ENCODE data around the gene RLN2. TPM values are rescaled to one million over a fixed set of nuclear protein-coding genes. Genes with fewer than 3 reads are reported as not detected.

Gene RLN2
- polyA plus RNA-seq, 4 donors: 0.38 to 0.81 TPM; not detected in 2

- 26 to 40% (median 34%) methylated on average over 1 of the region's 1 CpG for WGBS, 3 donors
- H3K4me3 ChIP-seq (ENCODE audit: low read depth in 1 of 3, low read length in 3 of 3): no peak overlapping the region
- H3K36me3 ChIP-seq (ENCODE audit: control insufficient read depth in 3 of 3, insufficient read depth in 2 of 3, low read depth in 1 of 3, low read length in 3 of 3): no peaks in the 10 kb centered on the region
- no peak for DNase-seq
- no peaks in the 10 kb centered on the region for H3K27me3 ChIP-seq (ENCODE audit: control insufficient read depth in 3 of 3, insufficient read depth in 3 of 3, low read length in 3 of 3)
- no peak overlapping the region for H3K27ac ChIP-seq (ENCODE audit: low read depth in 1 of 3, low read length in 2 of 3)
- FAIRE-seq: no peak
- H3K9me3 ChIP-seq (ENCODE audit: control insufficient read depth in 2 of 2, insufficient read depth in 1 of 2, low read depth in 1 of 2, low read length in 1 of 2): no peaks in the 10 kb centered on the region
- H3K4me1 ChIP-seq (ENCODE audit: control insufficient read depth in 3 of 3, insufficient read depth in 2 of 3, low read depth in 1 of 3, low read length in 2 of 3): no peaks in the 10 kb centered on the region
These were observed 15.9 kb downstream of the RLN2 start for GRCh38 chr9:5288591-5288990.

GRCh38 chr9:5286262-5286661 lies 18.3 kb downstream of the RLN2 start:
- DNase-seq (no peak), FAIRE-seq (no peak)
- Histone ChIP-seq H3K36me3 (ENCODE audit: control insufficient read depth in 3 of 3, insufficient read depth in 2 of 3, low read depth in 1 of 3, low read length in 3 of 3) (no peaks in the 10 kb centered on the region), H3K27me3 (ENCODE audit: control insufficient read depth in 3 of 3, insufficient read depth in 3 of 3, low read length in 3 of 3) (no peaks in the 10 kb centered on the region), H3K9me3 (ENCODE audit: control insufficient read depth in 2 of 2, insufficient read depth in 1 of 2, low read depth in 1 of 2, low read length in 1 of 2) (no peaks in the 10 kb centered on the region), H3K4me3 (ENCODE audit: low read depth in 1 of 3, low read length in 3 of 3) (no peak overlapping the region), H3K4me1 (ENCODE audit: control insufficient read depth in 3 of 3, insufficient read depth in 2 of 3, low read depth in 1 of 3, low read length in 2 of 3) (no peaks in the 10 kb centered on the region), H3K27ac (ENCODE audit: low read depth in 1 of 3, low read length in 2 of 3) (no peak overlapping the region)

- Histone ChIP-seq H3K36me3 (ENCODE audit: control insufficient read depth in 3 of 3, insufficient read depth in 2 of 3, low read depth in 1 of 3, low read length in 3 of 3) (no peaks in the 10 kb centered on the region), H3K9me3 (ENCODE audit: control insufficient read depth in 2 of 2, insufficient read depth in 1 of 2, low read depth in 1 of 2, low read length in 1 of 2) (no peaks in the 10 kb centered on the region), H3K27ac (ENCODE audit: low read depth in 1 of 3, low read length in 2 of 3) (no peak overlapping the region), H3K4me3 (ENCODE audit: low read depth in 1 of 3, low read length in 3 of 3) (no peak overlapping the region), H3K4me1 (ENCODE audit: control insufficient read depth in 3 of 3, insufficient read depth in 2 of 3, low read depth in 1 of 3, low read length in 2 of 3) (no peaks in the 10 kb centered on the region), H3K27me3 (ENCODE audit: control insufficient read depth in 3 of 3, insufficient read depth in 3 of 3, low read length in 3 of 3) (no peaks in the 10 kb centered on the region)
- FAIRE-seq: no peak
- WGBS, 3 donors: 52 to 63% (median 60%) methylated on average over 2 of the region's 2 CpGs
- no peak for DNase-seq
These were observed 26.0 kb downstream of the RLN2 start for GRCh38 chr9:5278486-5278885.

- DNase-seq: no peak
- no peak for FAIRE-seq
- no peaks in the 10 kb centered on the region for H3K27me3 ChIP-seq (ENCODE audit: control insufficient read depth in 3 of 3, insufficient read depth in 3 of 3, low read length in 3 of 3)
- WGBS, 3 donors: 87 to 97% (median 93%) methylated on average over 2 of the region's 2 CpGs
- H3K27ac ChIP-seq (ENCODE audit: low read depth in 1 of 3, low read length in 2 of 3): no peak overlapping the region
- no peaks in the 10 kb centered on the region for H3K9me3 ChIP-seq (ENCODE audit: control insufficient read depth in 2 of 2, insufficient read depth in 1 of 2, low read depth in 1 of 2, low read length in 1 of 2)
- H3K4me3 ChIP-seq (ENCODE audit: low read depth in 1 of 3, low read length in 3 of 3): no peak overlapping the region
- no peaks in the 10 kb centered on the region for H3K4me1 ChIP-seq (ENCODE audit: control insufficient read depth in 3 of 3, insufficient read depth in 2 of 3, low read depth in 1 of 3, low read length in 2 of 3)
- no peaks in the 10 kb centered on the region for H3K36me3 ChIP-seq (ENCODE audit: control insufficient read depth in 3 of 3, insufficient read depth in 2 of 3, low read depth in 1 of 3, low read length in 3 of 3)
These were observed 29.7 kb downstream of the RLN2 start for GRCh38 chr9:5274770-5275169.

- no peak overlapping the region for H3K4me3 ChIP-seq (ENCODE audit: low read depth in 1 of 3, low read length in 3 of 3)
- DNase-seq (no peak), FAIRE-seq (no peak)
- 55 to 82% (median 77%) methylated on average over 6 of the region's 6 CpGs for WGBS, 3 donors
- no peaks in the 10 kb centered on the region for H3K9me3 ChIP-seq (ENCODE audit: control insufficient read depth in 2 of 2, insufficient read depth in 1 of 2, low read depth in 1 of 2, low read length in 1 of 2)
- no peaks in the 10 kb centered on the region for H3K36me3 ChIP-seq (ENCODE audit: control insufficient read depth in 3 of 3, insufficient read depth in 2 of 3, low read depth in 1 of 3, low read length in 3 of 3)
- no peak overlapping the region for H3K27ac ChIP-seq (ENCODE audit: low read depth in 1 of 3, low read length in 2 of 3)
- no peaks in the 10 kb centered on the region for H3K27me3 ChIP-seq (ENCODE audit: control insufficient read depth in 3 of 3, insufficient read depth in 3 of 3, low read length in 3 of 3)
- H3K4me1 ChIP-seq (ENCODE audit: control insufficient read depth in 3 of 3, insufficient read depth in 2 of 3, low read depth in 1 of 3, low read length in 2 of 3): no peaks in the 10 kb centered on the region
These were observed 35.2 kb downstream of the RLN2 start for GRCh38 chr9:5269249-5269715.

- no peak for FAIRE-seq
- no peak for DNase-seq
- H3K36me3 ChIP-seq (ENCODE audit: control insufficient read depth in 3 of 3, insufficient read depth in 2 of 3, low read depth in 1 of 3, low read length in 3 of 3): no peaks in the 10 kb centered on the region
- H3K4me1 ChIP-seq (ENCODE audit: control insufficient read depth in 3 of 3, insufficient read depth in 2 of 3, low read depth in 1 of 3, low read length in 2 of 3): no peaks in the 10 kb centered on the region
- no peaks in the 10 kb centered on the region for H3K9me3 ChIP-seq (ENCODE audit: control insufficient read depth in 2 of 2, insufficient read depth in 1 of 2, low read depth in 1 of 2, low read length in 1 of 2)
- H3K4me3 ChIP-seq (ENCODE audit: low read depth in 1 of 3, low read length in 3 of 3): no peak overlapping the region
- H3K27ac ChIP-seq (ENCODE audit: low read depth in 1 of 3, low read length in 2 of 3): no peak overlapping the region
- 38 to 100% (median 78%) methylated on average over 1 of the region's 1 CpG for WGBS, 3 donors
- no peaks in the 10 kb centered on the region for H3K27me3 ChIP-seq (ENCODE audit: control insufficient read depth in 3 of 3, insufficient read depth in 3 of 3, low read length in 3 of 3)
These were observed 38.6 kb downstream of the RLN2 start for GRCh38 chr9:5265939-5266338.

- FAIRE-seq: no peak
- Histone ChIP-seq H3K27ac (ENCODE audit: low read depth in 1 of 3, low read length in 2 of 3) (no peak overlapping the region), H3K9me3 (ENCODE audit: control insufficient read depth in 2 of 2, insufficient read depth in 1 of 2, low read depth in 1 of 2, low read length in 1 of 2) (no peaks in the 10 kb centered on the region)
These were observed 40.3 kb downstream of the RLN2 start for GRCh38 chr9:5264219-5264595.

GRCh38 chr9:5263351-5264218 lies 40.9 kb downstream of the RLN2 start:
- WGBS, 3 donors: 22 to 37% (median 23%) methylated on average over 5 of the region's 5 CpGs
- FAIRE-seq: no peak
- no peaks in the 10 kb centered on the region for H3K4me1 ChIP-seq (ENCODE audit: control insufficient read depth in 3 of 3, insufficient read depth in 2 of 3, low read depth in 1 of 3, low read length in 2 of 3)

More at GRCh38 chr9:5264219-5264595, 40.3 kb downstream of the RLN2 start:
- no peaks in the 10 kb centered on the region for H3K36me3 ChIP-seq (ENCODE audit: control insufficient read depth in 3 of 3, insufficient read depth in 2 of 3, low read depth in 1 of 3, low read length in 3 of 3)
- no peaks in the 10 kb centered on the region for H3K27me3 ChIP-seq (ENCODE audit: control insufficient read depth in 3 of 3, insufficient read depth in 3 of 3, low read length in 3 of 3)
- no peaks in the 10 kb centered on the region for H3K4me1 ChIP-seq (ENCODE audit: control insufficient read depth in 3 of 3, insufficient read depth in 2 of 3, low read depth in 1 of 3, low read length in 2 of 3)
- DNase-seq: peak in 1 of 2 donors; percentile 8
- H3K4me3 ChIP-seq (ENCODE audit: low read depth in 1 of 3, low read length in 3 of 3): no peak overlapping the region

More at GRCh38 chr9:5263351-5264218, 40.9 kb downstream of the RLN2 start:
- no peak overlapping the region for H3K27ac ChIP-seq (ENCODE audit: low read depth in 1 of 3, low read length in 2 of 3)
- no peaks in the 10 kb centered on the region for H3K36me3 ChIP-seq (ENCODE audit: control insufficient read depth in 3 of 3, insufficient read depth in 2 of 3, low read depth in 1 of 3, low read length in 3 of 3)
- H3K9me3 ChIP-seq (ENCODE audit: control insufficient read depth in 2 of 2, insufficient read depth in 1 of 2, low read depth in 1 of 2, low read length in 1 of 2): no peaks in the 10 kb centered on the region
- no peak overlapping the region for H3K4me3 ChIP-seq (ENCODE audit: low read depth in 1 of 3, low read length in 3 of 3)
- no peaks in the 10 kb centered on the region for H3K27me3 ChIP-seq (ENCODE audit: control insufficient read depth in 3 of 3, insufficient read depth in 3 of 3, low read length in 3 of 3)
- DNase-seq: peak in 1 of 2 donors; percentile 28

All from small intestine (tissue), 7 donors.